ENCODE data around the gene OGFRL1.

Gene OGFRL1

GRCh38 chr6:71342772-71343171 is 54.2 kb downstream of the OGFRL1 start:
- Histone ChIP-seq H3K9me3 (ENCODE audit: control insufficient read depth, low read length) (no peaks in the 10 kb centered on the region), H2AFZ (no peak overlapping the region), H3K4me3 (ENCODE audit: low read depth, low read length) (no peak overlapping the region), H3K27me3 (ENCODE audit: control insufficient read depth, insufficient read depth, low read length) (no peaks in the 10 kb centered on the region), H3K4me1 (no peaks in the 10 kb centered on the region), H3K27ac (no peak overlapping the region), H3K79me2 (no peaks in the 10 kb centered on the region), H3K9ac (no peak overlapping the region), H3K36me3 (ENCODE audit: control insufficient read depth, insufficient read depth, low read length) (no peaks in the 10 kb centered on the region), H3K4me2 (ENCODE audit: low read length) (no peak overlapping the region)
- no peak for TF ChIP-seq CTCF (IDR thresholded peaks at IDR 0.05)

- Histone ChIP-seq H3K4me2 (ENCODE audit: low read length) (no peak overlapping the region), H3K79me2 (peaks cover 2% of the 10 kb centered on the region), H3K4me1 (no peaks in the 10 kb centered on the region), H3K9ac (no peak overlapping the region), H3K4me3 (ENCODE audit: low read depth, low read length) (no peak overlapping the region), H3K36me3 (ENCODE audit: control insufficient read depth, insufficient read depth, low read length) (no peaks in the 10 kb centered on the region), H3K27ac (no peak overlapping the region), H3K9me3 (ENCODE audit: control insufficient read depth, low read length) (no peaks in the 10 kb centered on the region), H2AFZ (no peak overlapping the region), H3K27me3 (ENCODE audit: control insufficient read depth, insufficient read depth, low read length) (no peaks in the 10 kb centered on the region)
- no peak for TF ChIP-seq CTCF (IDR thresholded peaks at IDR 0.05)
These were observed 57.1 kb downstream of the OGFRL1 start for GRCh38 chr6:71345476-71346333.

DNA sequence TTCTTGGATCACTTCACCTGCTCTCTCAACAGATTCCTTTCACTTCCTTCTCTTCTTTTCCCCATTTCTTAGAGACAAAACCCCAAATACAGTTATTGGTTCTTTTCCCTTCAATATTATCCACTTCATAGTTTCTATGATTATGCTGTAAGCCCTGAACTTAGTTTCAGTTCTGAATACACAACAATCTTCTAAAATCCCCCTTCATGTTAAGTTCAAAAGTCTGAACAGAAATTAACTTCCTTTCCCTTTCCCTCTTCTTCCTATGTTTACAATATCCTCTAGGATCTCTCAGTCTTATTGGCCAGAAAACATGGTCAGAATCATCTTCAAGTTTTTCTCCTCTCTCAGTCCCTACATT is 57.7 kb downstream of the OGFRL1 start:
- TF ChIP-seq CTCF (IDR thresholded peaks at IDR 0.05), result no peak
- no peak overlapping the region for H3K9ac ChIP-seq
- H3K4me3 ChIP-seq (ENCODE audit: low read depth, low read length), result no peak overlapping the region
- no peak overlapping the region for H2AFZ ChIP-seq
- peaks cover 2% of the 10 kb centered on the region for H3K79me2 ChIP-seq
- no peaks in the 10 kb centered on the region for H3K9me3 ChIP-seq (ENCODE audit: control insufficient read depth, low read length)
- no peak overlapping the region for H3K4me2 ChIP-seq (ENCODE audit: low read length)
- H3K4me1 ChIP-seq, result no peaks in the 10 kb centered on the region
- no peak overlapping the region for H3K27ac ChIP-seq
- no peaks in the 10 kb centered on the region for H3K27me3 ChIP-seq (ENCODE audit: control insufficient read depth, insufficient read depth, low read length)
- H3K36me3 ChIP-seq (ENCODE audit: control insufficient read depth, insufficient read depth, low read length), result no peaks in the 10 kb centered on the region

DNA sequence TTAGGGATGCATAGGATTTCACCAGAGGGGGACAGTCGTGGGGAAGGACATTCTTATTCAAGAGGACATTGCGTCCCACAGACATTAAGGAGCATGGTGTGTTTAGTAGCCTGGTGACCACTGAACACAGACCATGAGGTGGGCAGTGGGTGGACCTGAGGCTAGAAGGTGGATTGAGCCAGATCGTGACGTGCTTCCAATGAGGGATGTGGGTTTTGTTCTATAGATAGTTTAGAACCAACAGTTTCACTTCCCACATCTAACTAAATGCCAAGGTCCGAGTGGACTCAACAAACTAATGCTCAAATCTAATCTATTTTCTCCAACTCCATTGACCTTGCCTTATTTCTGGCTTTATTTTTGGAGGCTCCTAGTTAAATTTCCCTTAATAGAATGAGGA is 58.5 kb downstream of the OGFRL1 start:
- H3K4me3 ChIP-seq (ENCODE audit: low read depth, low read length), result no peak overlapping the region
- H3K27me3 ChIP-seq (ENCODE audit: control insufficient read depth, insufficient read depth, low read length), result no peaks in the 10 kb centered on the region
- peaks cover 2% of the 10 kb centered on the region for H3K79me2 ChIP-seq
- H2AFZ ChIP-seq, result no peak overlapping the region
- H3K9me3 ChIP-seq (ENCODE audit: control insufficient read depth, low read length), result no peaks in the 10 kb centered on the region
- no peaks in the 10 kb centered on the region for H3K36me3 ChIP-seq (ENCODE audit: control insufficient read depth, insufficient read depth, low read length)
- no peak for TF ChIP-seq CTCF (IDR thresholded peaks at IDR 0.05)
- no peak overlapping the region for H3K27ac ChIP-seq
- no peak overlapping the region for H3K9ac ChIP-seq
- H3K4me2 ChIP-seq (ENCODE audit: low read length), result no peak overlapping the region
- no peaks in the 10 kb centered on the region for H3K4me1 ChIP-seq

- Histone ChIP-seq H3K9me3 (ENCODE audit: control insufficient read depth, low read length) (no peaks in the 10 kb centered on the region), H3K27ac (no peak overlapping the region)
These were observed 60.8 kb downstream of the OGFRL1 start for GRCh38 chr6:71349395-71349794.

More at GRCh38 chr6:71349395-71349794, 60.8 kb downstream of the OGFRL1 start:
- Histone ChIP-seq H3K4me2 (ENCODE audit: low read length) (no peak overlapping the region), H3K9ac (no peak overlapping the region), H2AFZ (no peak overlapping the region), H3K4me1 (no peaks in the 10 kb centered on the region), H3K79me2 (peaks cover 2% of the 10 kb centered on the region), H3K4me3 (ENCODE audit: low read depth, low read length) (peak overlapping the region; percentile 15), H3K36me3 (ENCODE audit: control insufficient read depth, insufficient read depth, low read length) (no peaks in the 10 kb centered on the region), H3K27me3 (ENCODE audit: control insufficient read depth, insufficient read depth, low read length) (no peaks in the 10 kb centered on the region)
- TF ChIP-seq CTCF (IDR thresholded peaks at IDR 0.05), result peak; percentile 72

All from parathyroid adenoma (tissue), 2 donors.